ENCODE data around the gene UBE2QL1.

The UBE2QL1 gene

DNA sequence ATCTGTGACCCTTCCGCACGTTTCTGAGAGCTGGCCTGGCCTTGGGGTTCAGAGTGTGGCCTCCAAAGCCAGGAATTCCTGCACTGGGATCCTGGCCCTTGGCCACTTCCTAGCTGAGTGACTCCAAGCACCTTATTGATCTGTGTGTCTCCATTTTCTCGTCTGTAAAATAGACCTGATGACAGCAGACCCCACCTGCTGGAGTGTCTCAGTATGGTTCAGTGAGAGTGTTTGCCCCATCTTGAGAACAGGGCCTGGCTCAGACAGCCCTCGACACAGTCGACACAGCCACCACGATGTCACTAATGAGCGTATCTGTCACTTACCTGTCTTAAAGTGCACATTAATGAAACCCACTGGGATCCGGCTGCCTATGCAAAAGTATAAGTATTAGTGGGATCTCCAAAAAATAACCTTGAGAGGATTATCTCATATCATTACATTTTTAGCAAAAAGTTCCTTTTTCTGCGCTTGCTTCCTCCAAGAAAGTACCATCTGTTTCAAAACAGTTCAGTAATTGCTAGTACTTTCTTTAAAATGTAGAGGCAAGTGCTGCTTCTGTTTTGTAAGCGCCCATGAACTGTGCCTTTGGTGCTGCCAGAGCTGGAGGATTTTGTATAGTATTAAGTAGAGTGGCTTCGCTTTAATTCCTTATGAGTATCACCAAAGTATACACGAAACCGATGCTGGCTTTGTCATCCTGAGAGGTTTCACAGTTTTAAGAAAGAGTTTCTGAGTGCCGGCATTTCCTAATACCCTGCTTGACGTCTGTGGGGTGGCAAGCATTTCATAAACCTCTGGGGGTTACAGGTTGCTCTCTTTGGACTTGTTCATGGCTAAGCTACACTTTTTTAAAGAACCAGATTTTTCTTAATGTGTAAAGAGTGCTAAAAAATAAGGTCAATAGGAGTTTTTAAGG lies 31.7 kb downstream of the UBE2QL1 start:
- DNase-seq: no peak

DNA sequence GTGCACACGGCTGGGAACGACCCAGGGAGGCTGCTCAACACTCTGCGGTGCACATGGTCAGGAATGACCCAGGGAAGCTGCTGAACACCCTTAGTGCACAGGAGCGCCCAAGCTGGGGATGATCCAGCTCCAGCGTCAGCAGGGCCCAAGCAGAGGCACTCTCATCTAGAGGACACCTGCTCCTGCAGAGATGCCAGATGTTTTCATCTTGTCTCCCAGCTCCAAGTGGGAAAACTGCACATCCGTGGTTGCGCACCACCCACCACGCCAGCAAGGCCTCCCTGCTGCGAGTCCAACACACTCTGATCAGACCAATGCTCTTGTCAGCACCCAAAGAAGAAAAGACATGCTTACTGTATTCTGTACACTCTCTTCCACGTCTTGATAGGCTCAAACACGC lies 34.1 kb downstream of the UBE2QL1 start:
- no peak for DNase-seq

DNA sequence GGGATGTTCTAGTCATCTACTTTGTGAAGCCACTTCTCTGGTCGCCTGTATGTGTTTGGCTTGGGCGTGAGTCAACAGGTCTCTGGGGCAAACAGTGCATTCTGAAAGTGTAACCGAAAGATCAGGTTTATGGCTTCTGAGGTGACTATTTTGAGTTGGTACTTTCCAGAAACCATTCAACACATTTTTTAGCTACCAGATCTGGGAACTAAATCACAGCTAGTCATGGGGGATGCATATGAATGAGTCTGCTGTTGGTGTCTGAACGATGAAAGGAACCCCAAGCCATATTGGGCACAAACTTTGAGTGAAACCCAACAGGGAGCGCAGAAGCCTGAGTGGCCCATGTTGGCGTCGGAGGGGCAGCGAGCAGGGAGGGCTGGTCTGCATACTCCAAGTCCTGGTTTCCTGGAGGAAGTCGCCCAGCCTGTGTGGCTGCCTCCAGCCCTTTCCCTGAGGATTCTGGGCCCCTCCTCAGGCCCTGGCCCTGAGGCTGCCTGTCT lies 35.3 kb downstream of the UBE2QL1 start:
- DNase-seq: no peak

DNA sequence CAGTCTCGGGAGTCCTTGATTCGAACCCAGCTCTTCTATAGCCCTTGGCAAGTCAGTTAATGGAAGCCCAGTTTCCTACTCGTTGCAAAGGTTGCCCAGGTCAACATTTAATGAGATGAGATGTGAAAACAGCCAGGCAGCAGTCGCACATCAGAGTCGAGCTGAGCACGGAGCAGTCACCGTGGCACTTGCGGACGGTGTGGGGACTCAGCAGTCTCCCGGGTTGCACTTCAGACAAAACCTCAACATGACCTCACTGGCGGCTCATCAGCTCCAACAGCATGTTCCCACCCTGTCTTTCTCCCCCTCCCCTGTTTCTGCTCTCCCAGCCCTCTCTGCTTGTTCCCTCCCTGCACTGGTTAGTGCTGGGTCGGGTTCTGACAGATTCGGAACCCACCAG lies 35.8 kb downstream of the UBE2QL1 start:
- no peak for DNase-seq

DNA sequence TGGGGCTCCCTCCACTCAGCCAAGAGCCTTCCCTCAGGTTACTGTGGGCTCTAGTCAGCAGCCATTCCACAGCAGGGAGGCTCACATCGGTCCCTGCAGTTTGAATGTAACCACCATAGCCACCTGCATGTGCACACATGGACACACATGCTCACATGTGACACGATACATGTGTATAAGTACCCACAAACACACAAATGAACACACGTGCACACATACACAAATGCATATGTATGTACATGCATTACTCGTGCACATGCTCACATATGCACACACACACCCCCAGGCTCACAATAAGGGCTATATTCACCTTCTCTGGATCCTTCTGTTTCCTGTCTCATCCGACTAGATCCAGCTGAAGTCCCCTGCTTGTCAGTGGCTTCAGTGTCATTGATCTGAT lies 36.2 kb downstream of the UBE2QL1 start:
- DNase-seq: no peak

DNA sequence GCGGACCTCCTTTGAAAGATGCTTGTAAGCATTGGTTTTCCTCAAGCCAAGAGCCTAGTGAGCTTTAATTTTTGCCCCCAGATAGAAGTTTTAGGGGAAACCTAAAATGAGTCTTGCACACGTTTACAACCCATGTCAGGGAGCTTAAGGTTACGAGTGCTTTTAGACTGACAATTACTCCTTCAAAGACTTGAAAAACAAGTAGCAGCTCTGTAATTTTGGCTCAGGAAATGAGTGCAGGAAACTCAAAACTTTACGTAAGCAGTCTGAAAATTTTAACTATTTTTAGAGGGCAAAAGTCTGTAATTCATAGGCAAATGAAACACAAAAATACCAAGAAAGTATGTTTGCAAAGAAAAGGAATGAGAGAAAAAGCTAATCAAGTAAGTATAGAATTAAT lies 36.8 kb downstream of the UBE2QL1 start:
- no peak for DNase-seq

DNA sequence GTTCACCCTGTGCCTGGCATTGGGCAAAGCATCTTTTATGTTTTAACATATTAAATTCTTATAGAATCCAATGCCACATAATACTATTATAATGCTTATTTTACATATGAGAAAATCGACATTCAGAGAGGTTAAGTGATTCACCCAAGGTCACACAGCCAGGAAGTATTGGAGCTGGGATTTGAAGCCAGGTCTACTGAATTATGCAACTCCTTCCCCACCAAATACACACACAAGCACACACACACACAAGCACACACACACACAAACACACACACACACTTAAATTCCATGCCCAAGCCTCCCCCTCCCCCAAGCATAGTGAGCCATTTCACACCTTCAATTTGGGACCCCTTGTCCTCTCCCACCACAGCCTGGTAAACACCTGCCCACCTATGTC lies 37.4 kb downstream of the UBE2QL1 start:
- DNase-seq: no peak

DNA sequence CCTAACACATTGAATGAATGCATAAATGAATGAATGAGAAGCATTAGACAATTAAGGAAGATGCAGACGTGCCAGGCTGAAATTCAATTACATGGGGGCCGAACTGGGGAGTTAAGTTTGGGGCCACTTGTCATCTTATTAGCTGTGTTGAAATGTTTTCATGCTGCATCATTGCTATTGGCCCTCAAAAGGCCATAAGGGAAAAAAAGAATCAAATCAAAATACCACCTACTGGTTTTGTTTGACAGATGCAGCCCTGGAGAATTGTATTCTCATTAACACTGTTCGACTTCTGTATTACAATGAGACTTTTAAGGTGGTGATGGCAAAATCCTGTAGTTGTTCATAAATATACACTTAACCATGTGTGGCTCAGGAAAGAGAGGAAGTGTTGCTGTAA lies 38.4 kb downstream of the UBE2QL1 start:
- DNase-seq: no peak

DNA sequence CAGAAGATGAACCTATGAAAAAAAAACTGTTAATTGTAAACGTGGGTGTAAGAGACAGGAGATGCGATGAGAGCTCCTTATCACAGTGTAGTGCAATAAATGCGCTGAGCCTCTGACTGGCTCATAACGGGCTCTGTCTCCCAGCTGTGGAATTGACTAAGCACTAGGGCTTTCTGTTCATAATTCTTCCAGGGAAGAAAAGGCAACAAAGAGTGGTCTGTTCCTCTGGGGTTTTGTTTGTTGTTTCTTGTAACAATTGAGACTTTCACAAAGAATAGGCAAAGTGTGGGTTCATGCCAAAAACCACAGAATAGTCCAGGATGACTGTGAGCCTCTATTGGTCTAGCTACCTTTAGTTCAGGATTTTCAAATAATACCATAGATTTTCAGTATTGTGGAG lies 39.4 kb downstream of the UBE2QL1 start:
- no peak for DNase-seq

DNA sequence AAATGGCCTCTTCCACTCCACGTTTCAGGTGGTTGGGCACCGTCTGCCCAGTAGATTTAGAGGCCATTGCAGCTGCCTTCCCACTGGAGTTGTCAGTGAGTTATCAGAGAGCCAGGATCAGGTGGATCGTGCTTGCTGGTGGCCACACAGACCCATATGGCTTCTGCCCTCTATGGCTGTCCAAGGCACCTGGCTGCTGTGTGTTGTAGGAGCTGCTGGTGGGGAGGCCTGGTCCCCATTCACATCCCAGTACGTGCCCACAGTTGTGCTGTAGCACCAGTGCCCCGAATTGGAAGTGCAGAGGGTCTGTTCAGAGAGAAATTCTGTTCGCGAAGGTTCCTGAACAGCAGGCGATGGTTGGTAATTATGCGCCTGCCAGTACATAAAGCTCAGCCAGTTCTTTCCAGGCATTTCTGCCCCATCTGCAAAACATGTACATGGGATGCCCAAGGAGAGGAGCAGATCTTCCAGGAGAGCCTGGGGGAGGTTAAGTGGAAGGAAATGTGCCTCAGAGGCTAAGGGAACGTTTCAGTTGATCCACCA lies 41.1 kb downstream of the UBE2QL1 start:
- DNase-seq: no peak

DNA sequence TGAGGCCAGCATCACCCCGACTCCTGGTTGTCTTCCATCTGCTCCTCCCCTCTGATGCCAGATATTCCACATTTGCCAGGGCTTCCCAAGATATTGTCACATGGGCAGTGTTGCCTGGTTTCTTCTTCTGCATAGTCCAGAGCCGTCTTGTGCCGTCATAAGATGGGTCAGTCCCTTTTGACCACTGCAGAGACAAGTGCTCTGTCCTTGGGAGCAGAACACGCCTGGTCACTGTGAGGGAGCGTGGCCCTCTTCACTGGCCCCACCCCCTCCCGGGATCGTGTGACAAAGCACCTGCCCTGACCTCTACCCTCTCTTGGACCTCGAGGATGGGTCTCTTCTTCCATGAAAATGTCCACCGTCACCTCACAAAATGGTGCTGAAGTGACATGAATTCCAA lies 41.6 kb downstream of the UBE2QL1 start:
- no peak for DNase-seq

DNA sequence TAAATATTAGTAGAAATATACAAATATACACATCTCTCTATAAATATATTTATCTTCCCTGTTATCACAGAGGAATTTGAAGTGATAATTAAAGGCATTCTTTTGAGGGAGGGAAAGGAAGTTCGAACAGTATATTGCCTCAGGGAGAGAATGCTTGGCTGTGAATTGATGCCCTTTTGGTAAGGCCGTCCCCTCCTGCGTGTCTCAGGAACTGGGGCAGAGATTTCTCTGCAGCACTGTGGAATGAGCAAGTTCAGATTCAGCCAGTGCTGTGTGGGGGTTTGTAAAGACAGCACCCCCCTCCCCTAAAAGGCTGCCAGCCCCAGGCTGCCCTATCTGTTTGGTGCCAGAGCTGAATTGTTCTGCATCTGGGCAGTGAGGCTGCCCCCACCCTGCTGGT lies 42.0 kb downstream of the UBE2QL1 start:
- no peak for DNase-seq

DNA sequence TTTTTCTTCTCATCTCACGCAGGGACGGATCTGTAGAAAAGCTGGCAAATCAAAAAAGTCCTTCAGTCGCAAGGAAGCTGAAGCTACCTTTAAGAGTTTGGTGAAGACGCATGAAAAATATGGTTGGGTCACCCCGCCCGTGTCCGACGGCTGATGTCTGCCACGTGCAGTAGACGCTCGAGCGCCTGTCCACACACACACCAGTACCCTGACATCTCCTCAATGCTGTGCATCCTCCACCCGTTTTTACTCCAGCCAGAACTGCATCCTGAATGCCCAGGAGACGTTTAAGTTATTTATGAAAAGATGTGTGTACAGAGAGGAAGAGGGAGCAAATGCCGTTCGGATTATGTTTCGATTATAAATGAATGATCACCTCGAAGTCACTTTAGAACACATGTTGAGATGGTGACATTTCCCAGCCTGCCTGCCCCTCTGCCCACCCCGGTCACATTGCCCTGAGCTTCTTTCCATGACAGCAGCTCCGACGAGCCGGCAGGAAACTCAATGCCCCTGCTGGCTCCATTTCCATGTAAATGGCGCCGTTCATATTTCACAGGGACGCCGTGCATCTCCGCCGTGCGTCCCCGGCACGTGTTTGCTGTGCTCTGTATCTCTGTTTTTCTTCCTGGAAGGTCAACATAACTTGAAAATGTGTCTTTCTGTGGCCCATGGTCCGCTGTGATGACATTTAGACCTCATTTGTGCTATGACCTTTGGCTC lies 42.7 kb downstream of the UBE2QL1 start:
- DNase-seq: no peak

DNA sequence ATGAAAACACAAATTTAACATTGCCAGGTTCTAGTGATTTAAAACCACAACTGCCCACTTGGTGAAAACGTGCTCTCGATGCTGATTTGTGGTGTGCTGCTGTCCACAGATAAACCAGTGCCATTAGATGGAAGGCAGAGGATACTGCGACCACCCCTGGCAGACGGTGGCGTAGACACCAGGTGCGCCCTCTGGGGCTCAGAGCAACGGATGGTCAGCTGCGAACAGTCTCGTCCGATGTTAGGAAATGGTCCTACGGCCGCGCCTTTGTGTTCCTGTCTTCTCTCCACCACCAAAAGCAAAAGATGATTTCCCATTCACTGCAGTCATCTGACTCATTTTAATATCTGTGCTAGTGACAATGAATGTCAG lies 43.2 kb downstream of the UBE2QL1 start:
- DNase-seq: no peak

DNA sequence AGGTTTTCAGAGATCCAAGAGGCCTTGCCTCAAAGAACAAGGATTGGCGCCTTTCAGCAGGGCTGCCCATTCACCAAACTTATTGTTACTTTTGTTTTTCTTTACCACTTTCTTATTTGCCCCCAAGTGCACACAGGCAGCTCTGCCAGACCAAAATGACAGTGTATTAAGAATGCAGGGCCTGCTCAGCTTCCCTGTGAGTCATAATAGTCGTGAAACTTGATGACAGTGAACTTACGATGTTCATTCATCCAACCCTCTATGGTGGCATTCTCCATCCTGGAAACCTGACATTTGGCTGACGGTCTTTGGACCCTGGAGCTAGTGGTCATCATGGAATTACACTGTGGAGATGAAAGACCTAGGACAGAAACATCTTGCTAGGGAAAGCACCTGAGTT lies 44.3 kb downstream of the UBE2QL1 start:
- DNase-seq: no peak

DNA sequence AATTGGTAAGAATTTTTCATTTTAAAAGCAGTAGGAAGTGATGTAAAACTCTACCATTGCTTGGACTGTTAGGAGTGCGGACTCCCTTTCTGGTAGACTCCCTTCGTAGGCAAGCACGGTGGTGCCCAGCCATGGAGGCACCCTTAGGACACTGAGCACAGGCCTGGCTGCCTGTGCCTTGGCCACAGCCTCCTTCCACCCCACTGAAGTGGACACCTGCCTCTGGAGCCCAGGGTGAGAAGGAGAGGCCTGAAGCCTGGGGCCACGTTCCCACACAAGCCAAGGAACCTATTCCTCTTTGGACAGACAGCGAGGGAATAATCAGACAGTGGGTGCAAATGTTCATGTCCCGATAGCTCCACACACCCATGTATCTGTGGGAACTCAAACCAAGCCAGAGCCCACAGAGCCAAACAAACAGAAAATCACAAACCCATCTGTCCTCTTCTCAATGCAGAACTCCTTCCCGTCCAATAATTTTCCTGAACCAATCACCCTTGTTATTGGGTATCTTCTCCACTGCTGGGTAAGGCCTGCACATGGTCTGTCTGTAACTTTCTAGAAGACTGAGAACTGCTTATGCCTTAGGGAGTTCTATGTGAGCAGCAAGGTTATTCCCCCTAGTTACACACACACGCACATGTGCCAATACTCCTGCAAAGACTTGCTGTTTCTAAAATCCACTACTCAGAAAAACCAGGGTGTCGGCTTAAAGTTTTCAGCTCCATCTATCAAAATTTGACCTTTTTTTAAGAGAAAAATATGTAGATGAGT lies 45.2 kb downstream of the UBE2QL1 start:
- DNase-seq: no peak

DNA sequence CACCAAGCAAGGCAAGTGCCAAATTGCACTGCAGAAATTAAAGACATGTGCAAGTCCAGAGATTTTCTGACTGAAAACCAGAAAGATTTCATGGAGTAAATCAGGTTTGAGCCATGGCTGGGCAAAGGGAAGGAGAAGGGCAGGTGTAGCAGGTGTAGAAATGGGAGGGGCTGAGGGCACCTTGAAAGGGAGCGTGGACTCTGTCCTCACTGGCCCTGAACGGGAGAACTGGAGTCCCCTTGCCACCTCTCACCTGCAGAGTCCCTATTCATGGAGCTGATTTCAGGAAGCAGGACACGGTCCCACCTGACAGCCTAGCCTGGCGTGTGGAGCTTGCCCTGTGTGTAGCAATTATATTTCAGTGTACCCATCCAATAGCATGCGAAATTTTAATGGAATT lies 46.3 kb downstream of the UBE2QL1 start:
- DNase-seq: no peak

DNA sequence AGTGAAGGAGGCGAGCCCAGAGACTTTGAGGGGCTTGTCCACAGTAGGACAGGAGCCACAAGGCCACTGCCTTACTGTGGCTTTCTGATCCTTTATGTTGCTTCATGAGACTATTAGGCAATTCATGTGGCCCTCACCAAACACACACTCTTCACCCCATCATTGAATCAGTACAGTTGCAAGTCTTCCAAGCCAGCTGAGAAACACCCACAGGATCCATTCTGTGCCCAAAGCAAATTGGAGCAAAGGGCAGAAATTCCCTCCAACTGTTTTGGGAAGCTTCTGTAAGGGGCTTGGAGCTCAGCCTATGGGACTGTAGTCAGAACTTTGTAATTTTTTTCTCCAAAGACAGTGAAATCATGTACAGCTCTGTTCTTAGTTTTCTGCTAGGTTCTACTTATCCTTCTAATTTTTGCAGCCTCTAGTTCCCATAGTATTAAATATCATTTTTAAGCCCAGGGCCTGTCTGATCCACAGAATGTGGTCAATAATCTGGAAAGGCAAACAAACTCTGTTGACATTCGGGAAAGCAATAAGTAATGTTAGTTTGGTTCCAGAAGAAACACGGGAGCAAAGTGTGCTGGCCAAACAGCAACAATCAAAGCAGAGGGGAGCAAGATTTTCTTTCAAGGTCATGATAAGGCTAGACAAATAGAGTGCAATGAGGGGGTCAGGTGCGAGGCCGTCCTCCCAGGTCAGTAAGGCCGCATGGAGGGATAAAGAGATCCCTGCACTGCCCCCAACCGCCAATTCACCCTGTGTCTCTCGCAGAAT lies 47.0 kb downstream of the UBE2QL1 start:
- no peak for DNase-seq

DNA sequence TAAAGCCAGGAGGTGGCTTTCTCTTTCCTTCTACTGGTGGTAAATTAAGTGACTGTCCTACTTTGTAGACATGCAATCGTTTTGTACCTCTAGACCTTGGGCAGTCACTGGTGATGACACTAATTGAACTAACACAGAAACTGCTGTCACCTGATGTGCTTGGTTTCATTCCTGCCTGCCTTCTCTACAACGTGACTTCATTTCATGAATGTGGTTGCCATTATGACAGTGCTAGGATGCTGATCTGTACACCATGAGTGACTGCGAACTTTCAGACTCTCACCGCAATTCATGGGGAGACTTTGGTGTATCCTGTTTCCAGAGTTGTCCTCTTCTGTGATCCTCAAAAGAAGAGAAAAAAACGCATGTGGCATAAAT lies 47.5 kb downstream of the UBE2QL1 start:
- DNase-seq: no peak

DNA sequence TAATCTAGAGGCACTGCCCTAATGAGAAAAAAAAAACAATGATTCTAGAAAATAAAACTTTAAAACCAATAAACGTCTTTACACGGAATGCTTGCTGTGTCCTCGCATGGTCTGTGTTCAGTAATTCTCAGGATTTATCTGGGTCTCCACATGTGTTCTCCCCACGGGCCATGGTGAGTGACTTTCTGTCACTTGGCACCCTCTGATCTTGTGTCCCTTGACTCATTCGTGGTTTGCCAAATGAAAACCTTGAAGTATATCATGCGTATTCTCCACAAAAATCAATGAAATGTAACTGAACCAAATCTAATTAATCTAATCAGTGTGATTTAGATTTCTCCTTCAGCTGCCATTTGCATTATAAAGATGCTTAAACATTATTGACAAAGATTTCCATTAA lies 48.0 kb downstream of the UBE2QL1 start:
- no peak for DNase-seq

DNA sequence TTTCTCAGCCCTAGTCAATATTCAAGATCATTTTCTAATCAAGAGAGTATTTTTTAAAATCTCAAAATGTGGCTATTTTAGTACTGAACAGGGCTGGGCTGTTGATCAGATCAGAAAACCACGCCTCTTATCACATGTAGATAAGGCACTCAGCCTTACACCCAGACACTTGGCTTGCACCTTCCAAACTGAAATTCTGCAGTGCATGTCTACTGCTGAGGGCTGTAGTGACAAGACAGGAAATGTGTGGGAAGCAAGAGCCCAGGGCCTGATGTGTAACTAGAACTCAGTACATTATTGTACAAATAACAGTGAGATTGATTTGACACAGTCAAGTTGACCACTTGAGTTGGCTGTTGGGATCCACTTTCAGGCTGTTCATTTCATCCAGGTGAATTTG lies 48.6 kb downstream of the UBE2QL1 start:
- no peak for DNase-seq

DNA sequence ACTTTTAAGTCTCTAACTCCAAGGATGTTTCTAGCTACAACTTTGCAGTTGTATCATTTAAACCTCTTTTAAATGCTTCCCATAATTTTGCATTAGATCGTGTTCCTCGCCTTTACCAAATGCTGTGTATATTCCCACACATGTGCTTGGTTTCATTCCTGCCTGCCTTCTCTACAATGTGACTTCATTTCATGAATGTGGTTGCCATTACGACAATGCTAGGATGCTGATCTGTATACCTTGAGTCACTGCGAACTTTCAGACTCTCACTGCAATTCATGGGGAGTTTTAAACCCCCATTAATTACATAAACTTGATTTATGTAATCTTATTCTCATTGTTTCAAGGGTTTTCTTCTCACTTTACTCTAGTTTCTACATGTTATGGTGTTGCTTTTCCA lies 50.3 kb downstream of the UBE2QL1 start:
- no peak for DNase-seq

DNA sequence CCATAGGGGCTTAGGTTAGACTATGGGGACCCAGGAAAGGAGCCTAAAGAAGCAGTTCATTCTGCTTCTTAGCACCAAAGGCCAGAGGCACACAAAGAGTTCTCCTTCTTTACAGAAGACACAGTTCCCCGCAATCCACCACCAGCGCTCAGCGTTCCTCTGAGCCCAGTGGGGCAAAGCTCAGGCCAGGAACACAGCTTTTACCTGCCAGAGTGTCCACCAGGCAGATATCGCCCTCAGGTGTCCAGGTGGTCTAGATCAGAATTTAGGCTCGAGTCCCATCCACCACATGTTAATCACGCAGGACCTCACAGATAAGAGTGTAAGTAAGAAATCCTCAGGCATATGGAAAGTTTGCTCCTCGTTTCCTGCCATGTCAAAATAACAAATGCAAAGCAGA lies 53.0 kb downstream of the UBE2QL1 start:
- DNase-seq: no peak
